ENCODE data around the gene KCND3. TPM values are rescaled to one million over a fixed set of nuclear protein-coding genes. Genes with fewer than 3 reads are reported as not detected.

The KCND3 gene
- total and polyA plus RNA-seq, 2 donors (not counting 3 experiments of a cell fraction or from before 2014, with no cell fraction given): 0.03 TPM; not detected in 1

DNA sequence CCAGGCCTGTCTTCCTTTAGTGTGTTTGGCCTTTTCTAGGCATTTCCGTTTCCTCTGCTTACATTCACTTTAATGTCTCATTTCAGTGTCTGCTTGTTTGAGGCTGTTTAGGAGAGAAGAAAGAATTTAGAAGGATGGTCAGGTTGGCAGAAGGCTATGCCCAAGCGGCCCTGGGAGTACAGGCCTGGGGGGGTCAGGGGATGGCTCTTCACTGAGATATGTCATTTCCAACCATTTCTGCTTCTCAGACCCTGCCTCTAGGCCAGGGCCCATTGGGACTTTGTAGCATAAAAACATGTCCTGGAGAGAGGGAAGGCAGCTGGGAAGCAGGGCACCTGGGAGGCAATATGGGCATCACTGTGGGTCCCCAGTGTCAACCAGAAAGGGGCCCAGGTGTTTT is 147.7 kb downstream of the KCND3 start:
- H2AFZ ChIP-seq (ENCODE audit: low read depth, low read length): no peak overlapping the region
- CTCF ChIA-PET: no interaction called here
- TF ChIP-seq FOS (IDR thresholded peaks at IDR 0.05; ENCODE audit: borderline replicate concordance, insufficient read depth, low read length) (no peak), EZH2 (IDR thresholded peaks at IDR 0.05; ENCODE audit: borderline replicate concordance, low read depth, low read length, severe bottlenecking) (no peak), MYC (IDR thresholded peaks at IDR 0.05; ENCODE audit: low read depth, low read length) (no peak), POLR2AphosphoS5 (IDR thresholded peaks at IDR 0.05; ENCODE audit: insufficient read depth, low read depth, low read length) (no peak), GATA2 (IDR thresholded peaks at IDR 0.05; ENCODE audit: insufficient read depth, insufficient read length, low read depth, low read length) (no peak)
- TF ChIP-seq, protein P1, sequence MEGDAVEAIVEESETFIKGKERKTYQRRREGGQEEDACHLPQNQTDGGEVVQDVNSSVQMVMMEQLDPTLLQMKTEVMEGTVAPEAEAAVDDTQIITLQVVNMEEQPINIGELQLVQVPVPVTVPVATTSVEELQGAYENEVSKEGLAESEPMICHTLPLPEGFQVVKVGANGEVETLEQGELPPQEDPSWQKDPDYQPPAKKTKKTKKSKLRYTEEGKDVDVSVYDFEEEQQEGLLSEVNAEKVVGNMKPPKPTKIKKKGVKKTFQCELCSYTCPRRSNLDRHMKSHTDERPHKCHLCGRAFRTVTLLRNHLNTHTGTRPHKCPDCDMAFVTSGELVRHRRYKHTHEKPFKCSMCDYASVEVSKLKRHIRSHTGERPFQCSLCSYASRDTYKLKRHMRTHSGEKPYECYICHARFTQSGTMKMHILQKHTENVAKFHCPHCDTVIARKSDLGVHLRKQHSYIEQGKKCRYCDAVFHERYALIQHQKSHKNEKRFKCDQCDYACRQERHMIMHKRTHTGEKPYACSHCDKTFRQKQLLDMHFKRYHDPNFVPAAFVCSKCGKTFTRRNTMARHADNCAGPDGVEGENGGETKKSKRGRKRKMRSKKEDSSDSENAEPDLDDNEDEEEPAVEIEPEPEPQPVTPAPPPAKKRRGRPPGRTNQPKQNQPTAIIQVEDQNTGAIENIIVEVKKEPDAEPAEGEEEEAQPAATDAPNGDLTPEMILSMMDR (IDR thresholded peaks at IDR 0.05; ENCODE audit: extremely low read depth in 1 of 2, insufficient read depth in 1 of 2, low read depth in 1 of 2, low read length in 2 of 2): no peak
- TF ChIP-seq, protein P2, sequence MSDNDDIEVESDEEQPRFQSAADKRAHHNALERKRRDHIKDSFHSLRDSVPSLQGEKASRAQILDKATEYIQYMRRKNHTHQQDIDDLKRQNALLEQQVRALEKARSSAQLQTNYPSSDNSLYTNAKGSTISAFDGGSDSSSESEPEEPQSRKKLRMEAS (IDR thresholded peaks at IDR 0.05; ENCODE audit: insufficient read depth, insufficient read length): no peak
- POLR2A ChIA-PET: no interaction called here
- no TSS peak for BruUV-seq (replicated peaks)
- no peak overlapping the region for H3K27ac ChIP-seq (ENCODE audit: insufficient read depth, low read depth, low read length)
- DNase-seq (ENCODE audit: low read depth, low spot score): no peak
- no peak for FAIRE-seq
- no peaks in the 10 kb centered on the region for H3K4me1 ChIP-seq (ENCODE audit: control insufficient read depth, extremely low read depth, insufficient read depth, low read length)
- H3K27me3 ChIP-seq (ENCODE audit: control insufficient read depth in 2 of 2, insufficient read depth in 2 of 2, low read length in 2 of 2): no peaks in the 10 kb centered on the region
- H3K9me3 ChIP-seq (replicated peaks; ENCODE audit: control insufficient read depth, insufficient read depth, low read length): no peaks in the 10 kb centered on the region
- H3K4me3 ChIP-seq (replicated peaks in 1 of 3; ENCODE audit: insufficient read depth in 1 of 3, low read depth in 1 of 3, low read length in 3 of 3): no peak overlapping the region
- H3K79me2 ChIP-seq (ENCODE audit: control insufficient read depth, insufficient read depth, low read length): no peaks in the 10 kb centered on the region
- dilution Hi-C loops (cut with MboI; ENCODE audit: extremely low pct_ligation_motif_present, low sequenced_read_pairs) (no loop called here), intact Hi-C loops (cut with micrococcal nuclease) (no loop called here)
- H3K4me2 ChIP-seq (ENCODE audit: insufficient read depth, low read length): no peak overlapping the region
- H3K9me1 ChIP-seq (replicated peaks; ENCODE audit: control insufficient read depth, extremely low read depth, insufficient read depth, low read length): no peaks in the 10 kb centered on the region
- no peaks in the 10 kb centered on the region for H4K20me1 ChIP-seq (replicated peaks; ENCODE audit: control insufficient read depth, extremely low read depth, insufficient read depth, low read length)
- H3K9ac ChIP-seq (replicated peaks; ENCODE audit: extremely low read depth, insufficient read depth, low read length): no peak overlapping the region
- H3K36me3 ChIP-seq (ENCODE audit: control insufficient read depth in 2 of 2, extremely low read depth in 1 of 2, insufficient read depth in 2 of 2, low read length in 2 of 2): no peaks in the 10 kb centered on the region

Measured in endothelial cell of umbilical vein (primary cell).